Psoas muscle (tissue), 8 donors: ENCODE measurements around the gene TEKT4. TPM values are rescaled to one million over a fixed set of nuclear protein-coding genes. Genes with fewer than 3 reads are reported as not detected.
"Not testable (repeated sequence)": the region's sequence is repeated elsewhere in the genome, so short reads cannot be mapped to it uniquely, and the experiment has no call there.

Source experiments
- ATAC-seq, 4 donors: fragments of 200-7000 bp; cut with Tn5 transposase; one replicate each; pipeline ENCODE4 v1.9.1; 2020; ENCODE audit warnings: moderate library complexity in 3 of 4, mild to moderate bottlenecking in 2 of 4
- DNase-seq, 2 donors: peaks; one replicate each; pipeline ENCODE4 v3.0.0-alpha.2; 2020
- H3K27ac ChIP-seq: fragments of 200-600 bp; one replicate; pipeline ENCODE4 v1.8.0; 2022
- H3K27me3 ChIP-seq, 3 donors: fragments of 200-600 bp in 1 of 3; one replicate each; pipeline versions ENCODE4 v1.6.1 to v1.8.0; 2013 to 2022; ENCODE audit warnings: low read length in 2 of 3, mild to moderate bottlenecking in 2 of 3, moderate library complexity in 1 of 3; ENCODE audit not compliant: insufficient read depth in 3 of 3
- H3K36me3 ChIP-seq, 2 donors: fragments of 200-600 bp in 1 of 2; one replicate each; pipeline versions ENCODE4 v1.6.1 to v1.8.0; 2013 to 2022; ENCODE audit warnings: low read depth in 1 of 2, mild to moderate bottlenecking in 1 of 2, moderate library complexity in 1 of 2; ENCODE audit not compliant: insufficient read depth in 1 of 2
- H3K4me1 ChIP-seq: fragments of 200-600 bp; one replicate; pipeline ENCODE4 v1.8.0; 2022
- H3K4me3 ChIP-seq: fragments of 200-600 bp; one replicate; pipeline ENCODE4 v1.8.0; 2022; ENCODE audit warnings: mild to moderate bottlenecking
- H3K9me3 ChIP-seq: fragments of 200-600 bp; one replicate; pipeline ENCODE4 v1.8.0; 2022
- CTCF ChIP-seq: fragments of 200-600 bp; IDR thresholded peaks from one replicate; pipeline ENCODE4 v1.8.0; 2022; ENCODE audit warnings: antibody characterized with exemption
- WGBS, 3 donors: extraction: QIAGEN DNeasy Blood & Tissue Kit; methylation state at CpG; one replicate each; pipeline versions ENCODE4 v1.1.6 to v1.1.7; 2013; 5-methylcytosine and 5-hydroxymethylcytosine counted together
- intact Hi-C, 2 donors: fragments of 100-400 bp; cut with DNase I; formaldehyde crosslinking; loops; one replicate each; pipeline versions ENCODE4 v1.11.0 to v1.14.2; 2022
- polyA plus RNA-seq, 3 donors: library from polyadenylated mRNA; stranded (reverse); fragments of 200-250 nt; gene quantifications; one replicate each; pipeline ENCODE4 v1.2.3, GENCODE V29; 2013
- total RNA-seq, 4 donors: library from RNA; stranded (reverse); fragmentation: NEBNext Ultra II Directional in 2 of 4; extraction: Animal tissue kit (Norgen Biotek cat#: 25700) in 2 of 4; gene quantifications; one replicate each; pipeline versions ENCODE4 v1.2.1 to v1.2.4, GENCODE V29; 2021 to 2023
- donor health status: healthy with polysubstance abuse.
- donor health status: DM: no; HTN: no; CAD: no; lungs with moderate emphysema.
- donor health status: Bipolar disorder and iron deficiency.
- donor health status: healthy.
- donor health status: DM: yes; HTN: yes; CAD: no.
- donor health status: DM: no; HTN: no; CAD: no.
- donor health status: DM: no; HTN: no; CAD: no.
- donor health status: DM: yes; HTN: yes; CAD: no.

TEKT4 gene
- total and polyA plus RNA-seq, 7 donors = 0.14 to 0.19 (median 0.17) TPM; not detected in 4

GRCh38 chr2:94861308-94862152, 9.7 kb upstream of the TEKT4 start:
- no peak for TF ChIP-seq CTCF
- ATAC-seq (no peak), DNase-seq (no peak)
- Histone ChIP-seq H3K27ac (no peak overlapping the region), H3K4me1 (no peaks in the 10 kb centered on the region), H3K36me3 (no peaks in the 10 kb centered on the region), H3K4me3 (no peak overlapping the region), H3K9me3 (no peaks in the 10 kb centered on the region), H3K27me3 (peaks cover 3 to 57% (median 4%) of the 10 kb centered on the region in 3 donors)
- WGBS, 3 donors = 3 to 4% (median 4%) methylated on average over 49 to 60 of the region's 60 CpGs
- intact Hi-C loops = no loop called here

GRCh38 chr2:94862903-94863302, 8.3 kb upstream of the TEKT4 start:
- DNase-seq, H3K4me3 ChIP-seq, H3K9me3 ChIP-seq, intact Hi-C loops, H3K36me3 ChIP-seq, ATAC-seq, H3K27ac ChIP-seq, H3K4me1 ChIP-seq: not testable (repeated sequence)
- 79 to 84% (median 81%) methylated on average over 17 of the region's 17 CpGs for WGBS, 3 donors
- peaks cover 0 to 44% (median 3%) of the 10 kb centered on the region in 3 donors for H3K27me3 ChIP-seq

GRCh38 chr2:94869131-94869530, 2.1 kb upstream of the TEKT4 start:
- intact Hi-C loops = no loop called here
- no peak for ATAC-seq

GRCh38 chr2:94869552-94870439, 1.4 kb upstream of the TEKT4 start:
- no peak for DNase-seq
- intact Hi-C loops = no loop called here
- ATAC-seq = no peak
- Histone ChIP-seq H3K27ac (no peak overlapping the region), H3K4me3 (no peak overlapping the region), H3K9me3 (no peaks in the 10 kb centered on the region), H3K36me3 (no peaks in the 10 kb centered on the region), H3K27me3 (peaks cover 0 to 32% (median 3%) of the 10 kb centered on the region in 3 donors), H3K4me1 (no peaks in the 10 kb centered on the region)
- no peak for TF ChIP-seq CTCF
- WGBS, 3 donors = 72 to 74% (median 74%) methylated on average over 22 of the region's 22 CpGs

More at GRCh38 chr2:94869131-94869530, 2.1 kb upstream of the TEKT4 start:
- Histone ChIP-seq H3K9me3 (no peaks in the 10 kb centered on the region), H3K27me3 (peaks cover 0 to 35% (median 3%) of the 10 kb centered on the region in 3 donors), H3K4me3 (no peak overlapping the region), H3K36me3 (no peaks in the 10 kb centered on the region), H3K4me1 (no peaks in the 10 kb centered on the region), H3K27ac (no peak overlapping the region)
- DNase-seq = no peak
- TF ChIP-seq CTCF = no peak
- 75 to 85% (median 84%) methylated on average over 4 of the region's 4 CpGs for WGBS, 3 donors
